H1 (cell line): Measurements from ENCODE around the gene MEIS3. TPM values are rescaled to one million over a fixed set of nuclear protein-coding genes. Genes with fewer than 3 reads are reported as not detected.

Source experiments
- polyA plus RNA-seq, 7 experiments: library from polyadenylated mRNA; depleted of rRNA in 3 of 7; stranded (reverse) in 5 of 7; unstranded in 2 of 7; fragments of >200 nt in 5 of 7; fragments of 200-250 nt in 2 of 7; gene quantifications; 1 replicate in 5 of 7; 2 replicates in 1 of 7; 4 replicates in 1 of 7; pipeline versions ENCODE4 v1.2.1 to v1.2.3, GENCODE V29; 2011 to 2013; ENCODE audit warnings: missing spikeins in 2 of 7, mixed read lengths in 2 of 7
- total RNA-seq: library from RNA; stranded (reverse); fragmentation: NEBNext Ultra II Directional; extraction: Animal tissue kit (Norgen Biotek cat#: 25700); gene quantifications from 2 replicates; pipeline ENCODE4 v1.2.1, GENCODE V29; 2021
- TF ChIP-seq, protein P1 (sequence below): fragments of 300-600 bp; sonication (generic); IDR thresholded peaks from 2 replicates; pipeline ENCODE4 v1.7.1; 2012; ENCODE audit warnings: low read length, moderate library complexity, mild to moderate bottlenecking, inconsistent platforms; ENCODE audit not compliant: insufficient replicate concordance

Gene MEIS3
- total and polyA plus RNA-seq, 2 of the 8 experiments (the other 6 are each of a cell fraction or from before 2014, with no cell fraction given): 24.5 to 28.2 TPM

DNA sequence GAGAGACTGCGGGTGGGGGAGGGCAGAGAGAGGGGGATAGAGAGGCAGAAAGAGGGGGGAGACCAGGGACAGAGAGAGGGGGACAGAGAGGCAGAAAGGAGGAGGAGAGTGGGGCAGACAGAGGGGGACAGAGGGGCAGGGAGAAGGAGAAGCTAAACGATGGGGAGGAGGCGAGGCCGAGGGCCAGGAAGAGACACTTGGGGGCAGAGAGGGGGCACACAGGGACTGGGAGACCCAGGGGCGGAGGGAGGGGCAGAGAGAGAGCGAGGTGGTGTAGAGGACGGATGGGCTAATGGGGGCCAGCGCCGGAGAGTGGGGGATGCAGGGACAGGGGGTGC lies 666 bp downstream of the MEIS3 start (continued):
- TF ChIP-seq, protein P1, sequence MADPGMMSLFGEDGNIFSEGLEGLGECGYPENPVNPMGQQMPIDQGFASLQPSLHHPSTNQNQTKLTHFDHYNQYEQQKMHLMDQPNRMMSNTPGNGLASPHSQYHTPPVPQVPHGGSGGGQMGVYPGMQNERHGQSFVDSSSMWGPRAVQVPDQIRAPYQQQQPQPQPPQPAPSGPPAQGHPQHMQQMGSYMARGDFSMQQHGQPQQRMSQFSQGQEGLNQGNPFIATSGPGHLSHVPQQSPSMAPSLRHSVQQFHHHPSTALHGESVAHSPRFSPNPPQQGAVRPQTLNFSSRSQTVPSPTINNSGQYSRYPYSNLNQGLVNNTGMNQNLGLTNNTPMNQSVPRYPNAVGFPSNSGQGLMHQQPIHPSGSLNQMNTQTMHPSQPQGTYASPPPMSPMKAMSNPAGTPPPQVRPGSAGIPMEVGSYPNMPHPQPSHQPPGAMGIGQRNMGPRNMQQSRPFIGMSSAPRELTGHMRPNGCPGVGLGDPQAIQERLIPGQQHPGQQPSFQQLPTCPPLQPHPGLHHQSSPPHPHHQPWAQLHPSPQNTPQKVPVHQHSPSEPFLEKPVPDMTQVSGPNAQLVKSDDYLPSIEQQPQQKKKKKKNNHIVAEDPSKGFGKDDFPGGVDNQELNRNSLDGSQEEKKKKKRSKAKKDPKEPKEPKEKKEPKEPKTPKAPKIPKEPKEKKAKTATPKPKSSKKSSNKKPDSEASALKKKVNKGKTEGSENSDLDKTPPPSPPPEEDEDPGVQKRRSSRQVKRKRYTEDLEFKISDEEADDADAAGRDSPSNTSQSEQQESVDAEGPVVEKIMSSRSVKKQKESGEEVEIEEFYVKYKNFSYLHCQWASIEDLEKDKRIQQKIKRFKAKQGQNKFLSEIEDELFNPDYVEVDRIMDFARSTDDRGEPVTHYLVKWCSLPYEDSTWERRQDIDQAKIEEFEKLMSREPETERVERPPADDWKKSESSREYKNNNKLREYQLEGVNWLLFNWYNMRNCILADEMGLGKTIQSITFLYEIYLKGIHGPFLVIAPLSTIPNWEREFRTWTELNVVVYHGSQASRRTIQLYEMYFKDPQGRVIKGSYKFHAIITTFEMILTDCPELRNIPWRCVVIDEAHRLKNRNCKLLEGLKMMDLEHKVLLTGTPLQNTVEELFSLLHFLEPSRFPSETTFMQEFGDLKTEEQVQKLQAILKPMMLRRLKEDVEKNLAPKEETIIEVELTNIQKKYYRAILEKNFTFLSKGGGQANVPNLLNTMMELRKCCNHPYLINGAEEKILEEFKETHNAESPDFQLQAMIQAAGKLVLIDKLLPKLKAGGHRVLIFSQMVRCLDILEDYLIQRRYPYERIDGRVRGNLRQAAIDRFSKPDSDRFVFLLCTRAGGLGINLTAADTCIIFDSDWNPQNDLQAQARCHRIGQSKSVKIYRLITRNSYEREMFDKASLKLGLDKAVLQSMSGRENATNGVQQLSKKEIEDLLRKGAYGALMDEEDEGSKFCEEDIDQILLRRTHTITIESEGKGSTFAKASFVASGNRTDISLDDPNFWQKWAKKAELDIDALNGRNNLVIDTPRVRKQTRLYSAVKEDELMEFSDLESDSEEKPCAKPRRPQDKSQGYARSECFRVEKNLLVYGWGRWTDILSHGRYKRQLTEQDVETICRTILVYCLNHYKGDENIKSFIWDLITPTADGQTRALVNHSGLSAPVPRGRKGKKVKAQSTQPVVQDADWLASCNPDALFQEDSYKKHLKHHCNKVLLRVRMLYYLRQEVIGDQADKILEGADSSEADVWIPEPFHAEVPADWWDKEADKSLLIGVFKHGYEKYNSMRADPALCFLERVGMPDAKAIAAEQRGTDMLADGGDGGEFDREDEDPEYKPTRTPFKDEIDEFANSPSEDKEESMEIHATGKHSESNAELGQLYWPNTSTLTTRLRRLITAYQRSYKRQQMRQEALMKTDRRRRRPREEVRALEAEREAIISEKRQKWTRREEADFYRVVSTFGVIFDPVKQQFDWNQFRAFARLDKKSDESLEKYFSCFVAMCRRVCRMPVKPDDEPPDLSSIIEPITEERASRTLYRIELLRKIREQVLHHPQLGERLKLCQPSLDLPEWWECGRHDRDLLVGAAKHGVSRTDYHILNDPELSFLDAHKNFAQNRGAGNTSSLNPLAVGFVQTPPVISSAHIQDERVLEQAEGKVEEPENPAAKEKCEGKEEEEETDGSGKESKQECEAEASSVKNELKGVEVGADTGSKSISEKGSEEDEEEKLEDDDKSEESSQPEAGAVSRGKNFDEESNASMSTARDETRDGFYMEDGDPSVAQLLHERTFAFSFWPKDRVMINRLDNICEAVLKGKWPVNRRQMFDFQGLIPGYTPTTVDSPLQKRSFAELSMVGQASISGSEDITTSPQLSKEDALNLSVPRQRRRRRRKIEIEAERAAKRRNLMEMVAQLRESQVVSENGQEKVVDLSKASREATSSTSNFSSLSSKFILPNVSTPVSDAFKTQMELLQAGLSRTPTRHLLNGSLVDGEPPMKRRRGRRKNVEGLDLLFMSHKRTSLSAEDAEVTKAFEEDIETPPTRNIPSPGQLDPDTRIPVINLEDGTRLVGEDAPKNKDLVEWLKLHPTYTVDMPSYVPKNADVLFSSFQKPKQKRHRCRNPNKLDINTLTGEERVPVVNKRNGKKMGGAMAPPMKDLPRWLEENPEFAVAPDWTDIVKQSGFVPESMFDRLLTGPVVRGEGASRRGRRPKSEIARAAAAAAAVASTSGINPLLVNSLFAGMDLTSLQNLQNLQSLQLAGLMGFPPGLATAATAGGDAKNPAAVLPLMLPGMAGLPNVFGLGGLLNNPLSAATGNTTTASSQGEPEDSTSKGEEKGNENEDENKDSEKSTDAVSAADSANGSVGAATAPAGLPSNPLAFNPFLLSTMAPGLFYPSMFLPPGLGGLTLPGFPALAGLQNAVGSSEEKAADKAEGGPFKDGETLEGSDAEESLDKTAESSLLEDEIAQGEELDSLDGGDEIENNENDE: no peak
